SW 1271 (cell line): ENCODE data around the gene NEMP2.
"Not testable (repeated sequence)": the region's sequence is repeated elsewhere in the genome, so short reads cannot be mapped to it uniquely, and the experiment has no call there.

Experiments used
- DNase-seq, 2 experiments: peaks; one replicate each; lab custom pipeline; 2025; lab: John Stamatoyannopoulos, UW

Gene NEMP2

GRCh38 chr2:190490502-190490901, 44.0 kb downstream of the NEMP2 start:
- DNase-seq = no peak

- DNase-seq = no peak
Observed at GRCh38 chr2:190489475-190489874, 45.0 kb downstream of the NEMP2 start.

- DNase-seq = no peak
Observed at GRCh38 chr2:190488516-190489233, 45.8 kb downstream of the NEMP2 start.

GRCh38 chr2:190486037-190486623, 48.4 kb downstream of the NEMP2 start:
- no peak for DNase-seq

- DNase-seq = no peak
Observed at GRCh38 chr2:190482451-190482850, 52.1 kb downstream of the NEMP2 start.

- DNase-seq = no peak
Observed at GRCh38 chr2:190481339-190481738, 53.2 kb downstream of the NEMP2 start.

- no peak for DNase-seq
Observed at GRCh38 chr2:190478572-190479195, 55.8 kb downstream of the NEMP2 start.

GRCh38 chr2:190477661-190478454, 56.7 kb downstream of the NEMP2 start:
- DNase-seq = no peak

GRCh38 chr2:190470256-190470826, 64.2 kb downstream of the NEMP2 start:
- DNase-seq = no peak

GRCh38 chr2:190469771-190470170, 64.8 kb downstream of the NEMP2 start:
- peak in 1 of 2 experiments; percentile 55 for DNase-seq

GRCh38 chr2:190468814-190469569, 65.5 kb downstream of the NEMP2 start:
- DNase-seq = peak in 1 of 2 experiments; percentile 76

- DNase-seq = not testable (repeated sequence)
Observed at GRCh38 chr2:190468354-190468753, 66.2 kb downstream of the NEMP2 start.

GRCh38 chr2:190467575-190468083, 66.9 kb downstream of the NEMP2 start:
- no peak for DNase-seq

- no peak for DNase-seq
Observed at GRCh38 chr2:190466819-190467446, 67.6 kb downstream of the NEMP2 start.

GRCh38 chr2:190465060-190465459, 69.5 kb downstream of the NEMP2 start:
- no peak for DNase-seq

GRCh38 chr2:190462611-190463010, 71.9 kb downstream of the NEMP2 start:
- no peak for DNase-seq

GRCh38 chr2:190462181-190462580, 72.3 kb downstream of the NEMP2 start:
- DNase-seq = no peak

- no peak for DNase-seq
Observed at GRCh38 chr2:190460487-190460886, 74.0 kb downstream of the NEMP2 start.

GRCh38 chr2:190459881-190460280, 74.6 kb downstream of the NEMP2 start:
- DNase-seq = no peak

GRCh38 chr2:190458352-190459107, 76.0 kb downstream of the NEMP2 start:
- DNase-seq = no peak
